ENCODE measurements around the gene ZNF556.
"Not testable (repeated sequence)": the region's sequence is repeated elsewhere in the genome, so short reads cannot be mapped to it uniquely, and the experiment has no call there.

The ZNF556 gene

DNA sequence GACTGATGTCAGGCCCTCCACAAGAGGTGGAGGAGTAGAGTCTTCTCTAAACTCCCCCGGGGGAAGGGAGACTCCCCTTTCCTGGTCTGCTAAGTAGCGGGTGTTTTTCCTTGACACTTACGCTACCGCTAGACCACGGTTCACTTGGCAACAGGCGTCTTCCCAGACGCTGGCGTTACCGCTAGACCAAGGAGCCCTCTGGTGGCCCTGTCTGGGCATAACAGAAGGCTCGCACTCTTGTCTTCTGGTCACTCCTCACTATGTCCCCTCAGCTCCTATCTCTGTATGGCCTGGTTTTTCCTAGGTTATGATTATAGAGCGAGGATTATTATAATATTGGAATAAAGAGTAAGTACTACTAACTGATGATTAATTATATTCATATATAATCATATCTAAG lies 5.0 kb downstream of the ZNF556 start:
- not testable (repeated sequence) for H3K4me3 Mint-ChIP-seq, H3K4me1 Mint-ChIP-seq, DNase-seq, H3K27ac Mint-ChIP-seq, H3K27me3 Mint-ChIP-seq, H3K36me3 Mint-ChIP-seq
- CTCF ChIA-PET = interaction anchor here (0.6 to 1.6 kb wide), 2 partner anchors 65 to 224 kb away, joined by 3 to 12 read pairs; no protein-coding TSS in a partner anchor
- peaks cover 17% of the 10 kb centered on the region for H3K9me3 Mint-ChIP-seq

DNA sequence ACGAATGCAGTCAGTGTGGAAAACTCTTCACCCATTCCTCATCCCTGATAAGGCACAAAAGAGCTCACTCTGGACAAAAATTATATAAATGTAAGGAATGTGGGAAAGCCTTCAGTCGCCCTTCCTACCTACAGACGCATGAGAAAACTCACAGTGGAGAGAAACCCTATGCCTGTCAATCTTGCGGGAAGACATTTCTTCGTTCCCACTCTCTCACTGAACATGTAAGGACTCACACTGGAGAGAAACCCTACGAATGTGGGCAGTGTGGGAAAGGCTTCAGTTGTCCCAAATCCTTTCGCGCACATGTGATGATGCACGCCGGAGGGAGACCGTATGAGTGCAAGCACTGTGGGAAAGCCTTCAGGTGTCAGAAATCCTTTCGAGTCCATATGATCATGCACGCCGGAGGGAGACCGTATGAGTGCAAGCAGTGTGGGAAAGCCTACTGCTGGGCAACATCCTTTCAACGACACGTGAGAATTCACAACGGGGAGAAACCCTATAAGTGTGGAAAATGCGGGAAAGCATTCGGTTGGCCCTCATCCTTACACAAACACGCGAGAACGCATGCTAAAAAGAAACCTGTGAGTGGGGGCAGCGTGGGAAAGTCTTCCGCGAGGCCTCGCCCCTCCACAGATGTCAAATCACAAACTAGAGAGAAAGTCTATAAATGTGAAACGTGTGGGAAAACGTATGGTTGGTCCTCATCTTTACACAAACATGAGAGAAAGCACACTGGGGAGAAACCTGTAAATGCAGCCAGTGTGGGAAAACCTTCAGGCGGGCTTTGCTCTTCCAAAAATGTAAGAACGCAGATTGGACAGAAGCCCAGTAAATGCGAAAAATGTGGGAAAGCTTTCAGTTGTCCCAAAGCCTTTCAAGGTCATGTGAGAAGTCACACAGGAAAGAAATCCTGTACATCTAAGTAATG lies 10.5 kb downstream of the ZNF556 start:
- H3K36me3 Mint-ChIP-seq = peaks cover 11% of the 10 kb centered on the region

DNA sequence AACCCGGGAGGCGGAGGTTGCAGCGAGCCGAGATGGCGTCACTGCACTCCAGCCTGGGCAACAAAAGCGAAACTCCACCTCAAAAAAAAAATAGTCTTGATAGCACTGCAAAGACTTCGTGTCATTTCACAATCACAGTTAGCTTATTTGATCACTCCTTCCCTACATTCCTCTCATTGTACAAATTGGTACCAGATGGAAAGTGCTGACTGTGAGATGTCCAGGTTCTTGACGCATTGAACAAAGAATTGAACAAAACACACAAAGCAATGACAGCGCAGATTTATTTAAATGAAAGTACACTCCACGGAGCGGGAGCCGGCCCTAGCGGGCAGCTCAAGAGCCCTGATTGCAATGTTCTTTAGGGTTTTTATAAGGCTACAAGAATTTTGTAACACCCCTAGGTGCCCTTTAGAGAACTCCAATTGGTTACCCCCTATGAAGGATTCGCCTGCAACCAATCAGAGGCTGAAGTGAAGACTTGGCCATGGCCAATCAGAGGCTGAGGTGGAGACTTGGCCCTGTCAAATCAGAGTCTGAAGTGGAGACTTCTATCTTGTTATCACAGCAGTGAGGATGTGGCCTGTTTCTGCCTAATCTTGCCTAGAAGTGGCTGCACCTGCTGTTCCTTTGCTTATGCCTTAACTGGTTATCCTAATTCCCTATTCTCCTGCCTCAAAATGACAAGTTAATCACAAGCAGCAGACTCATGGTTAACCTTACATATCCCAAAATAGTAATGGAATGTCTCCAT lies 16.7 kb downstream of the ZNF556 start:
- no peak for DNase-seq
- peaks cover 5% of the 10 kb centered on the region for H3K9me3 Mint-ChIP-seq
- no peak overlapping the region for H3K27ac Mint-ChIP-seq
- no peak overlapping the region for H3K4me3 Mint-ChIP-seq
- CTCF ChIA-PET = interaction anchor here (0.5 kb wide), 1 partner anchor 224 kb away, joined by 4 read pairs; no protein-coding TSS in a partner anchor
- no peaks in the 10 kb centered on the region for H3K36me3 Mint-ChIP-seq
- peaks cover 13% of the 10 kb centered on the region for H3K4me1 Mint-ChIP-seq
- no peaks in the 10 kb centered on the region for H3K27me3 Mint-ChIP-seq

More for the DNA sequence above, 10.5 kb downstream of the ZNF556 start:
- no peak overlapping the region for H3K27ac Mint-ChIP-seq
- no peak for DNase-seq
- peaks cover 25% of the 10 kb centered on the region for H3K9me3 Mint-ChIP-seq
- H3K4me1 Mint-ChIP-seq = no peaks in the 10 kb centered on the region
- no peak overlapping the region for H3K4me3 Mint-ChIP-seq
- no peaks in the 10 kb centered on the region for H3K27me3 Mint-ChIP-seq
- CTCF ChIA-PET = no interaction called here

DNA sequence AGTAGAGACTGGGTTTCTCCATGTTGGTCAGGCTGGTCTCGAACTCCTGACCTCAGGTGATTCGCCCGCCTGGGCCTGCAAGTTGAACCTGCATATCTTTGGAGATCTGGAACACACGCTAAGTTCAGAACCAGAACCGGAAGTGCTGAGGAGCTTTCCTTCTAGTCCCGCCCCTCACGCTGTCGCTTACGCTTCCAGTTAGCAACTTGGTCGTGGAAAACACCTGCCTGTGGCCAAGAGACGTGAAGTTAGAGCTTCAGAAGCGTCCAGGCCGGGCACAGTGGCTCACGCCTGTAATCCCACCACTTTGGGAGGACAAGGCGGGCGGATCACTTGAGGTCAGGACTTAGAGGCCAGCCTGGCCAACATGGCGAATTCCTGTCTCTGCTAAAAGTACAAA lies 18.6 kb downstream of the ZNF556 start:
- Mint-ChIP-seq H3K9me3 (peaks cover 5% of the 10 kb centered on the region), H3K27me3 (no peaks in the 10 kb centered on the region), H3K27ac (no peak overlapping the region), H3K36me3 (peaks cover 2% of the 10 kb centered on the region), H3K4me1 (peaks cover 16% of the 10 kb centered on the region), H3K4me3 (no peak overlapping the region)
- no peak for DNase-seq
- CTCF ChIA-PET = interaction anchor here (0.7 kb wide), 1 partner anchor 1531 kb away, joined by 4 read pairs; a partner anchor contains a TSS

DNA sequence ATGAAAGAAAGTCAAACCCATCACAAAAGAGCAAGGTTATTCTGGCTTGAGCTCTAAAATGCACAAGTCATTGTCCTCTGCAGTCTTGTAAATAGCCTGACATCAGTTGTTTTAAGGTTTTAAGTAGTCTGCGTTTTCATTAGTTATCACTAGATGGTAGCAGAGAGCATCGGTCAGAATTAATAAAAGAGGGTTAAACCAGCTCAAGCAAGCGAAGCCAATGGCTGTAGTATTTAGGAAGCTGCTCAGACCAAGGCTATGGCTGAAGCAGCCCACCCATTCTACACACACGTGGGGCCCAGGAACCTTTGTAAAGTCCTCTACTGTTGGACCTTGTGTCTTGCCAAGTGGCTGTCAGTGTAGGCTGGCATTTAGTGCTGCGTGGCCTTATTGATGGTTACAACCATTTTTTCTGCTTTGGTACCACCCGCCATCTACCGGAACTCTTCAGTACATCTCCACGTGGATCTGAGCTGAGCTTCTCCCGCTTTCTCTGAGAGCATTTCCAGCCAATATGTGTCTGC lies 20.3 kb downstream of the ZNF556 start:
- peaks cover 2% of the 10 kb centered on the region for H3K36me3 Mint-ChIP-seq
- no peak overlapping the region for H3K27ac Mint-ChIP-seq
- DNase-seq = no peak
- H3K4me1 Mint-ChIP-seq = peaks cover 18% of the 10 kb centered on the region
- H3K9me3 Mint-ChIP-seq = peaks cover 8% of the 10 kb centered on the region
- H3K4me3 Mint-ChIP-seq = no peak overlapping the region
- CTCF ChIA-PET = interaction anchor here (0.6 to 2.4 kb wide), 8 partner anchors 14 to 349 kb away, joined by 3 to 7 read pairs (median 4); partner anchors contain the start of gene ZNF57
- no peaks in the 10 kb centered on the region for H3K27me3 Mint-ChIP-seq

DNA sequence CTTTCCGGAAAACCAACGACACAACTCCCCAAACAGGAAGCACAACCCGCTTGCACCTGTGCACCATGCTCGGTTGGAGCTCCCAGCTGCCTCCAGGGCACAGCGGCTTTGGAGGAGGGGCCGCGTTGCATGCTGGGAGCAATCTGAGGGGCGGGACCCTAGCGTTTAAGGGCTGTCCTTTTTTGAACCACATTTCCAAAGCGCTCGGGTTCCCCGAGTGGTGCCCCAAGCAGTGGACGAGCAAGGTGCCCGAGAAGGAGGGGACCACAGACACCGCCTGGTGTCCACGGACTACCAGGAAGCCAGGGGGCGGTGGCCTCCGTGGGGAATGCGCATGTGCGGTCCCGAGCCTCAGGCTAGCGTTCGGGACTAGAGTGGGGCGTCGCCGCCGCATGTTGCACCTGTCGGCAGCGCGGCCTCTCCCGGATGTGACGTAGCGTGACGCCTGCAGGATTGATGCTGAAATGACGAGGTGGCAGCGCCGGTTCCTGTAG lies 21.6 kb downstream of the ZNF556 start:
- Mint-ChIP-seq H3K36me3 (peaks cover 2% of the 10 kb centered on the region), H3K9me3 (peaks cover 5% of the 10 kb centered on the region), H3K4me1 (peaks cover 18% of the 10 kb centered on the region), H3K27ac (peak overlapping the region; percentile 84), H3K4me3 (peak overlapping the region; percentile 41), H3K27me3 (no peaks in the 10 kb centered on the region)
- DNase-seq = peak; percentile 77
- CTCF ChIA-PET = interaction anchor here (0.6 to 2.4 kb wide), 5 partner anchors 10 to 220 kb away, joined by 3 to 6 read pairs (median 3); partner anchors contain the start of gene ZNF57

DNA sequence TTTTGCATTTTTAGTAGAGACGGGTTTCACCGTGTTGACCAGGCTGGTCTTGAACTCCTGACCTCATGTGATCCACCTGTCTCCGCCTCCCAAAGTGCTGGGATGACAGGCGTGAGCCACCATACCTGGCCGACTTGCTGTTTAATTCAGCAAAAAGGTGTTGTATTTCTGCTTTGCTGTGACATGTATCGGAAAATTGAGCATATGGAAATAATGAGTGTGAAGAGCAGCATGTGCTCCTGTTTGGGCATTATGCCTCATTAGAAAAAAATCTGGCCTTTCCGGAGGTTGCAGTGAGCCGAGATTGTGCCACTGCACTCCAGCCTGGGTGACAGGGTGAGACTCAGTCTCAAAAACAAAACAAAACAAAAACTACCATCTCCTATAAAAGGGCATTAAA lies 23.4 kb downstream of the ZNF556 start:
- H3K4me3 Mint-ChIP-seq, H3K9me3 Mint-ChIP-seq, DNase-seq, H3K36me3 Mint-ChIP-seq, CTCF ChIA-PET, H3K27me3 Mint-ChIP-seq, H3K27ac Mint-ChIP-seq: not testable (repeated sequence)
- H3K4me1 Mint-ChIP-seq = peaks cover 18% of the 10 kb centered on the region

DNA sequence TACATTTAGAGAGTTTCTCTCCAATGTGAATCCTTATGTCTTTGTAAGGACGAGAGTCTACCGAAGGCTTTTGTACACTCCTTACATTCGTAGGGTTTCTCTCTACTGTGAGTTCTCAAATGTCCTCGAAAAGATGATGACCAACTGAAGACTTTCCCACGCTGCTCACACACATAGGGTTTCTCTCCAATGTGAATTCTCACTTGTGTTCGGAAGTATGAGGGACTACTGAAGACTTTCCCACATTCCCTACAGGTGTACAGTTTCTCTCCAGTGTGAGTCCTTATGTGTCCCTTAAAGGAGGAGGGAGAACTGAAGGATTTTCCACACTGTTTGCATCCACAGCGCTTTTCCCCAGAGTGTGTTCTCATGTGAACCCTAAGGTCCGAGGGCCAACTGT lies 29.6 kb downstream of the ZNF556 start:
- H3K4me1 Mint-ChIP-seq = peaks cover 8% of the 10 kb centered on the region
- H3K4me3 Mint-ChIP-seq = no peak overlapping the region
- no peak overlapping the region for H3K27ac Mint-ChIP-seq
- peaks cover 25% of the 10 kb centered on the region for H3K9me3 Mint-ChIP-seq
- CTCF ChIA-PET = no interaction called here
- peaks cover 5% of the 10 kb centered on the region for H3K27me3 Mint-ChIP-seq
- peaks cover 6% of the 10 kb centered on the region for H3K36me3 Mint-ChIP-seq
- no peak for DNase-seq

DNA sequence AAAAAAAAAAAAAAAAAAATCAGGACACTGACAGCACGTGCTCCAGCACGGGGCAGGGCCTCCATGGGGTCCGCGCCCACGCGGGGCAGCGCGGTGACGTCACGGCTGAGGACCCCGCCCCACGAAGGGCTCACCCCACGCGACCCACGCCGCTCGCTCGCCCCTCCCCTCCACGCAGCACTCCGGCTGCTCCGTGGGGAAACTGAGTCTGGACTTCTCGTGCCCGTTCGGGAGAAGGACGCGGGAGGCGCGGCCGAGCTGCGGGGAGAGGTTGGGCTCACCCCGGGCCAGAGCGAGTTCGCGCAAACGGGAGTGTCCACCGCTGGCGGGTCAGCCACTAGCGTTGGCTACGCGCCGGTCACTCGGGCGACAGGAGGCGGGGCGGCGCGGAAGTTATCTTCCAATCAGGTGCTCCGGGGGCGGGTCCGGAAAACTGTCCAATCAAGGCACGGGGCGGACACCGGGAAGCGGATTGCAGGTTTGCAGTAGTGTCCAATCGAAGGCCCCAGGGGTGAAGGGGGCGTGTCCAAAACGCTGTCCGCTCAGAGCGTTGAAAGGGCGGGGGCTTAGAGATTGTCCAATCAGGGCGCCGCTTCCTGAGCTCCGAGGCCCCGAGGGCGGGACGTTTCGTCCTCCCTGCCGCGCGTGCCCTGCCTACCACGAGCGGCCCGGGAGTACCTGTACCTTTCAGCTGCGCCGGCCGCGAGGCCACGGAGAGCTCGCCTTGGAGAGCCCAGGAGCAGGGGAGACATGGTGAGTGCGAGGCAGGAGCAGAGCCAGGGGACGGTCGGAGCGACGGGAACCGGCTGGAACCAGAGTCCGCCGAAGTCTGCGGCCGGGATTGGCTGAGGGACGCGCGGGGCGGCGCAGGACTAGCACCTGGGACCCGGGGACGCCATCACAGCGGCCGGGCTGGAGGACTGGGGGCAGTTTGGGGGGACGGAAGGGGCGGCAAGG lies 33.4 kb downstream of the ZNF556 start, which contains the start of gene ZNF57:
TSS of gene ZNF57 (plus strand) at position 633 of the 957 bp plus-strand sequence. CDS start at position 751, 118 bp downstream.
- peaks cover 6% of the 10 kb centered on the region for H3K36me3 Mint-ChIP-seq
- peaks cover 22% of the 10 kb centered on the region for H3K9me3 Mint-ChIP-seq
- H3K27me3 Mint-ChIP-seq = peaks cover 5% of the 10 kb centered on the region
- peak within 1 kb of the TSS; percentile 100 for H3K4me3 Mint-ChIP-seq
- CTCF ChIA-PET = interaction anchor here (0.5 to 1.0 kb wide), 3 partner anchors 13 to 318 kb away, joined by 3 to 6 read pairs (median 3); no protein-coding TSS in a partner anchor
- peaks cover 27% of the 10 kb centered on the region for H3K4me1 Mint-ChIP-seq
- H3K27ac Mint-ChIP-seq = peak within 1 kb of the TSS; percentile 94
- DNase-seq = peak; percentile 99

DNA sequence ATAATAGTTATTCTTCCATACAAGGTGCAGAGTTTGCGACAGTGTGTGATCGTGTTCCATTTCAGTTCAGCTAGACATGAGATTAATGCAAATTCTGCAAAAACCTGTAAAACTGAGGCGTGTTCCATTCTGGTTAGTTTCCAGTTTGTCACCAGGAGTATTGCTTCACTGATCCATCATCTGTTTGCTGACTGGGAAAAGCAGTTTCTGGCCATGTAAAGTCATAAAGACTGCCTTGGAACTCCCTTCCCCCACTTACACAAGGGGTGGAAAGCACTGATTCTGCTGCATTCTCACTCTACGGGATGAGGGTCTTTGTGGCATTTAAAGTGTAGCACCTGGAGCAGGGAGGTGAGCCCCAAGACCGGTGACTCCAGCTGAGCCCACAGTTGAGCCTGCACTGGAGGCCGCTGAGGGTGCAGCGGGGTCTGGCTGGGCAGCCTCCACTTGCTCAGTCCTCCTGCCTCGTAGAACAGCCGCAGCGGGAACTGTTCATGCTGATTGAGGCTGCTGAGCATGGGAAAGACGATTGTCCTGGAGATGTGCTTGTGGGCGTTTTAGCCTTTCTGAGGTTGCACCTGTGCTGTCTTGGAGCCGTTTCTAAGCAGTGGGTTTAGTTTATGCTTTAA lies 35.6 kb downstream of the ZNF556 start:
- Mint-ChIP-seq H3K4me3 (peak overlapping the region; percentile 100), H3K4me1 (peaks cover 27% of the 10 kb centered on the region), H3K36me3 (peaks cover 6% of the 10 kb centered on the region), H3K9me3 (peaks cover 4% of the 10 kb centered on the region), H3K27me3 (peaks cover 5% of the 10 kb centered on the region), H3K27ac (no peak overlapping the region)
- no peak for DNase-seq
- CTCF ChIA-PET = no interaction called here

DNA sequence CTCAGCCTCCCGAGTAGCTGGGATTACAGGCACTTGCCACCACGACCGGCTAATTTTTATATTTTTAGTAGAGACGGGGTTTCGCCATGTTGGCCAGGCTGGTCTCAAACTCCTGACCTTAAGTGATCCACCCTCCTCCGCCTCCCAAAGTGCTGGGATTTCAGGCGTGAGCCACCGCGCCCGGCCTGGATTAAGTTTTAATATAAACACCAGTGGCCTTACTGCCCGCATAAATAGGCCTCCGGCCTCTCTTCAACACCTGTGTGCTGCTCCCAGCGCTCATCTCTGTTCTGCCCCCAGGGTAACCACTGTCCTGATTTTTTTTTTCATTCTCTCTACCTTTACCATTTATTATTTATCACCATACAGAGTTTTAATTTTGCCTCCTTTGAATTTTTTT lies 36.2 kb downstream of the ZNF556 start:
- H3K9me3 Mint-ChIP-seq, H3K27me3 Mint-ChIP-seq, DNase-seq, H3K27ac Mint-ChIP-seq, H3K4me3 Mint-ChIP-seq, CTCF ChIA-PET, H3K36me3 Mint-ChIP-seq: not testable (repeated sequence)
- H3K4me1 Mint-ChIP-seq = peaks cover 27% of the 10 kb centered on the region

DNA sequence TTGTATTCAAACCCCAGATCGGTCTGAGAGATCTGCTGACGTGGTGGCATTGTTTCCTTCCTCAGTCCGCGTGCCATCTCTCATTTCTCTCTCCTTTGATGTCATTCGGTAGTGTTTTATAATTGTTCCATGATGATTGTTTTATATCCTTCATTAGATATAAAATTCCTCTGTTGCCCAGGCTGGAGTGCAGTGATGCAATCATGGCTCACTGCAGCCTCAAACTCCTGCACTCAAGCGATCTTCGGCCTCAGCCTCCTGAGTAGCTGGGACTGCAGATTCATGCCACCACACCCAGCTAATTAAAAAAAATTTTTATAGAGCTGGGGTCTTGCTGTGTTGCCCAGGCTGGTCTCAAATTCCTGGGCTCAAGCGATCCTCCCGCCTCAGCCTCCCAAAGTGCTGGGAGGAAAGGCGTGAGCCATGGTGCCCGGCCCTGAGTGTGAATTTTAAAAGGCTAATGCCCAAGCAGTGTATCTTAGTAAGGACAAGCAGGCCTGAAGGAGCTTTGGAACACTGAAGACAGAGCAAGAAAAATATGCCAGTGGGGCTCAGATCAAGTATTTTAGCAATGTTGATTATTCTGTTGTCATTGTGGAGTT lies 38.9 kb downstream of the ZNF556 start:
- no peak overlapping the region for H3K27ac Mint-ChIP-seq
- peaks cover 24% of the 10 kb centered on the region for H3K4me1 Mint-ChIP-seq
- CTCF ChIA-PET = no interaction called here
- no peak for DNase-seq
- H3K27me3 Mint-ChIP-seq = no peaks in the 10 kb centered on the region
- H3K36me3 Mint-ChIP-seq = peaks cover 6% of the 10 kb centered on the region
- H3K4me3 Mint-ChIP-seq = no peak overlapping the region
- H3K9me3 Mint-ChIP-seq = peaks cover 5% of the 10 kb centered on the region

Data from activated naive CD4-positive, alpha-beta T cell treated with anti-CD3 and anti-CD28 coated beads, Interleukin-2, amount 10 ng/mL, durations not matched to agents 7 days and 5 days (primary cell).